Measurements from ENCODE around the gene KRT23.
"Not testable (repeated sequence)": the region's sequence is repeated elsewhere in the genome, so short reads cannot be mapped to it uniquely, and the experiment has no call there.

KRT23 gene

DNA sequence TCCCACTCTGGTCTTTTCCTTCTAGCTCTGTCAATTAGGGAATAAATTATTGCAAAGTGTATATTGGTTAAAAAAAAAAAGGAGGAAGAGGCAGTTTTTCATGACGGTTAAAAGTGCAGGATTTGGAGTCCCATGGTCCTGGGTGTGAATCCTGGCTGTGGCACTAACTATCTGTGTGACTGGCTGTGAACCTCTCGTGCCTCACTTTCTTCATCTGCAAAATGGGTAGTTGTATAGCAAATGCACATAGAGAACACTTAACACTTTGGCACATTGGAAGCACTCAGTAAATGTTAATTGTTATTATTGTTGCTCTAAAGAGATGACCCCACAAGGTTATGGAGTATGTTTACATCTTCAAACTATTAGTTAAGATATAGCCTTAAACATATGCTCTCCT is 10.5 kb upstream of the KRT23 start:
- no peak for DNase-seq

DNA sequence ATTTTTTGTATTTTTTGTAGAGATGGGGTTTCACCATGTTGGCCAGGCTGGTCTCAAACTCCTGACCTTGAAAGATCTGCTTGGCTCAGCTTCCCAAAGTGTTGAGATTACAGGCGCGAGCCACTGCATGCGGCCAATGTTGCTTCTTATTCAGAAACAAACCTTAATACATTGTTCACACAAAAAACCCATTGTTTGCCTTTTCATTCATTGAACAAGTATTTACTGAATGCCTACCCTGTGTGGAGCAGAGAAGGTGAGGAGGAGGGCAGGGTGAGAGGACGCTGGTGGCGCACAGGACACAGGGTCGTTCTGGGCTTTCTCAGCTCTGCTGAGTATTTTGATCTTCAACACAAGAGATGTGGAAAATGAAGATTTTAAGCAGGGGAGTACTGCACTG is 8.0 kb upstream of the KRT23 start:
- DNase-seq: no peak

DNA sequence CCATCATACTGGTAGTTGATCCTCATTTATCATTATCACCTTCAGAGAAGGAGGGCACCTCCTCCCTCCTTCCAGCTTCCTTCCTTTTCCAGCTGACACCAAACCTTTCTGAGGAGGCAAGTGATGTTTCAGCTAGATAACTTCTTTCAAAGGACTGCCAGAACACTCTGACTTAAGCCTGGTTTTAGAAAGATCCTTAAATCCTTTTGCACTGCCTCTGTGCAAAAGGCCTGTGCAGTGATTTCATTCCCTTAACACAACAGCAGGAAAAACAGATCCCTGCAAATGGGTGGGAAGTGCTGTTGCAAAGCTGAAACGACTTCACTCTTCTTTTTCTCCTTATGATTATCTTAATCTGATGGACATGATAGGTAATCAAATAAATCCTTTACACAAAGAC is 7.1 kb upstream of the KRT23 start:
- DNase-seq: no peak

GRCh38 chr17:40942553-40942952 is 5.1 kb upstream of the KRT23 start:
- no peak for DNase-seq

DNA sequence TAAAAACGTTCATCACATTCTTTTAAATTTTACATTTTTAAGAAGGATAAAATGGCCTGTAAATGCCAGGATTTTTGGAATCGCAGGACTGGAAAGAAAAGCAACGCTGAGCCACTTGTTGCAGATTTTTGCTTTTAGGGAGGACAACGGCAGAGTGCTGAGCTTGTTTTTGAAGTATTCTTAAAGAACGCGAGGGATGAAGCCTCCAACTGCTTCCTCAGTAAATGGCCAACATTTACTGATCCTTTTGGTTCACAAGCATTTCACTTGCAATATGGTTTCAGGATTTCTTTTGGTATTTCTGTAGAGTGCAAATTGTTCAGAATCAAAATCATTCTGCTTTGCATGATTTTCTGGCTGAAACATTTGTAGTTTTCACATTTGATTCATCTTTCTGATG is 2.8 kb upstream of the KRT23 start:
- no peak for DNase-seq

GRCh38 chr17:40938981-40939380 is 1.5 kb upstream of the KRT23 start:
- DNase-seq: no peak

- DNase-seq: no peak
Measured at GRCh38 chr17:40936976-40937375, 470 bp downstream of the KRT23 start.

DNA sequence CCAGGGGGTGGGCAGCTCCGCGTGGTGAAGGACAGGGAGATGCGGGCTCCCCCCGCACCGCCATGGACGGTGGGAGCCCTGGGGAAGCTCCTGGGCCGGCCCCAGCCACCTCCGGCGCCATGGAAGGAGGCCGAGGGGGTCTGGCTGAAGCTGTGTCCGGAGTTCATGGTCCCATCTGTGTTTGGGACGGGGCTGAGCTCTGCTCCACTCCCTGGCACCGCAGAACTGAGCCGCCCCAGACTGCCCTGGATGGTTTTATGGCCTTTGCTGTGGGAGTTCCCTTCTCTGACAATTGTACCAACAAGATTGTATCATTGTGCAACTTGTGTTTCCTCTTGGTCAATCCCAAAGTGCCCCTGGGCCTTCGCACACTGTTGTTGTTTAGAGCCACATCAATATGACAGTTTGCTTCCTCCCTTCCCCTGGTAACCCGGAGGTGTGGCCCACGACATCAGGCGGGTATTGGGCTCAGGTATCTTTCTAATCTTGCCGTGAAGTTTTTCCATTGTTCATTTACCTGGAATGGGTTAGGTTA is 942 bp downstream of the KRT23 start:
- DNase-seq: no peak

GRCh38 chr17:40935624-40936023 is 1.8 kb downstream of the KRT23 start:
- no peak for DNase-seq

DNA sequence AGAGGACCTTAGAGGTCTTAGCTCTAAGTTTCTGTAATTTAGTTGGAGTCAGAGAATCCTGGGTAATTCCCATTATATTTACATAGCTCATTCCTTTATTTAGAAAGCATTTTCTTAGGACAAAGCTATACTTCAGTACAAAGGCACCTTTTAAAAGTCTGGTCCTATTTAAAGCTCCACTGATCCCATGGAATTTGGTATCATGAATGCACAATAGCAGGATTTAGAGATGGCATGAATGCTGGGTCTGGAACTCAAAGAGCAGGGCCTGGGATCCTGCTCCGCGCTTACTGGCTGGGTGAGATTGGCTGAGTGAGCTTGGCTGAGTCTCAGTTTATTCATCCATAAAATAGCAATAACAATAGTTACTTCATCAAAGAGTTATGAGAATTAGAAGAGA is 4.8 kb downstream of the KRT23 start:
- no peak for DNase-seq

- no peak for DNase-seq
Measured at GRCh38 chr17:40931311-40931710, 6.1 kb downstream of the KRT23 start.

DNA sequence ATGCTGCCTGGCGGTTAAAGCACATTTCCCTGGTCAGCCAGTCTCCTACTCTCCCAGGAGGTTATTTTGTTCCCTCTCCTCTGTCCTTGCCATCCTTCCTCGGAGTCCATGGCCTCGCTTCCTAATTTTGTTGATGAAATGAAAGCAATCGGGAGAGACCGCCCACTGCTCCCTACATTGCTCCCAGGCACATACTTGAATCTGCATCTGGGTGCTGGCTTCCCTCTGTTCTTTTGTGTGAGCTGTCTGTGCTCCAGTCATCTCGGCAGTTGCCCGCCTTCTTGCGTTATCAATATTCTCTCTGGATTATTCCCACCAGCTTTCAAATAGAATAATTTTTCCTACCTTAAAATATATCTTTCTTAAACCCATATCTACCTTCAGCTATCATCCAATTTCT is 11.1 kb downstream of the KRT23 start:
- DNase-seq: no peak

GRCh38 chr17:40922239-40922638 is 15.2 kb downstream of the KRT23 start:
- no peak for DNase-seq

DNA sequence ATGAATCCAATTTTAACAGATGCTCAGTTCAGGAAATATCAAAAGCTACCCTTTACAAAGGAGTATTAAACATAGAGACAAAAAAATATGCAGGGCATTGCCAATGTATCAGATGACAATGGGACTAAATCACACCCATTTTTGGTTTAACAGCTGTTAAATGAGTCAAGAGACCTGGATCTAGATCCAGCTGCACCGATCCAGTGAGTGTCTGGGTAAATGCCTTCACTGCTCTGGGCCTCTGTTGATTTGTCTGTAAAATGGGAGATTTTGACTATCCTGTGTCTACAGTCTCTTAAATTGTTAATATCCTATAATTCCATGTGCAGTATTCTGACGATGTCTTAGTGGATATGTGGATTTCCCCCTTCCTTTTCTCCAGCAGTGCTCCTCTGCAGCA is 16.4 kb downstream of the KRT23 start:
- no peak for DNase-seq

- DNase-seq: not testable (repeated sequence)
Measured at GRCh38 chr17:40917116-40917515, 20.3 kb downstream of the KRT23 start.

GRCh38 chr17:40916366-40916765 is 21.1 kb downstream of the KRT23 start:
- DNase-seq: no peak

- DNase-seq: no peak
Measured at GRCh38 chr17:40915721-40916256, 21.7 kb downstream of the KRT23 start.

- DNase-seq: no peak
Measured at GRCh38 chr17:40915199-40915661, 22.2 kb downstream of the KRT23 start.

- DNase-seq: no peak
Measured at GRCh38 chr17:40914075-40914855, 23.2 kb downstream of the KRT23 start.

GRCh38 chr17:40912486-40913210 is 24.8 kb downstream of the KRT23 start:
- DNase-seq: no peak

GRCh38 chr17:40910441-40910841 is 27.0 kb downstream of the KRT23 start:
- DNase-seq: no peak

DNA sequence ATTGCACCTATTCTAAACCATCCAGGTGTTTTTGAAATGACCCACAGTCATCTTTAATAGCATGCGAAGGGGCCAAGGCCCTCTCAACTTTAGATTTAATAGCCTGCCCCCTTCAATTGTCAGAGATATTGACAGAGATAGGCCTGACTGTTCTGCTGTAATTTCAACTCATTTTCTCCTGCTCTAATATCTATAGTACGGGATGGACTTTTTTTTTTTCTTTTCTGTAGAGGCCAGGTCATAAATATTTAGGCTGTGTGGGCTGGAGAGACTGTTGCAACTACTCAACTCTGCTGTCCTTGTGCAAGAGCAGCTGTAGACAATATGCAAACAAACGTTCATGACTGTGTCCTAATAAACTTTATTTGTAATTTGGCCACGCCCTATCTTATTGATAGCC is 27.7 kb downstream of the KRT23 start:
- DNase-seq: no peak

DNA sequence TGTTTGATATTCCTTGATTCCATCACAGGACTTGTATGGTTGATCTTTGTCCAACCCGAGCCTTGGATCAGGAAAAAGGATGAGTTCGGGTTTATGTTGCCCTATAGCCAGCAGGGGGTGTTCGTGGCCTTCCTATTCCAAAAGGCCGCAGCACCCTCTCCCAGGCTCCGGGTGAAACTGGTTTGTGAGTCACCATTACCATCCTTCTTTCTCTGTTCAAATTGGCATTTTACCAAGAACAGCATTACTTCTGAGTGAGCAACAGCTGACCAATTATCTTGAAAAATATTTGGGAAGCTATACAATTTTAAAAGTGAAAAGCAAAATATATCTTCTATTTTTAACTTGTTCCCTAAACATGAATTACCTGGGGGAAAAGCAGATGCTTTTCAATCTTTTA is 28.1 kb downstream of the KRT23 start:
- DNase-seq: peak; percentile 27

GRCh38 chr17:40906613-40907012 is 30.8 kb downstream of the KRT23 start:
- no peak for DNase-seq
